ENCODE data around the gene RBM45.
"Not testable (repeated sequence)": the region's sequence is repeated elsewhere in the genome, so short reads cannot be mapped to it uniquely, and the experiment has no call there.

The RBM45 gene

DNA sequence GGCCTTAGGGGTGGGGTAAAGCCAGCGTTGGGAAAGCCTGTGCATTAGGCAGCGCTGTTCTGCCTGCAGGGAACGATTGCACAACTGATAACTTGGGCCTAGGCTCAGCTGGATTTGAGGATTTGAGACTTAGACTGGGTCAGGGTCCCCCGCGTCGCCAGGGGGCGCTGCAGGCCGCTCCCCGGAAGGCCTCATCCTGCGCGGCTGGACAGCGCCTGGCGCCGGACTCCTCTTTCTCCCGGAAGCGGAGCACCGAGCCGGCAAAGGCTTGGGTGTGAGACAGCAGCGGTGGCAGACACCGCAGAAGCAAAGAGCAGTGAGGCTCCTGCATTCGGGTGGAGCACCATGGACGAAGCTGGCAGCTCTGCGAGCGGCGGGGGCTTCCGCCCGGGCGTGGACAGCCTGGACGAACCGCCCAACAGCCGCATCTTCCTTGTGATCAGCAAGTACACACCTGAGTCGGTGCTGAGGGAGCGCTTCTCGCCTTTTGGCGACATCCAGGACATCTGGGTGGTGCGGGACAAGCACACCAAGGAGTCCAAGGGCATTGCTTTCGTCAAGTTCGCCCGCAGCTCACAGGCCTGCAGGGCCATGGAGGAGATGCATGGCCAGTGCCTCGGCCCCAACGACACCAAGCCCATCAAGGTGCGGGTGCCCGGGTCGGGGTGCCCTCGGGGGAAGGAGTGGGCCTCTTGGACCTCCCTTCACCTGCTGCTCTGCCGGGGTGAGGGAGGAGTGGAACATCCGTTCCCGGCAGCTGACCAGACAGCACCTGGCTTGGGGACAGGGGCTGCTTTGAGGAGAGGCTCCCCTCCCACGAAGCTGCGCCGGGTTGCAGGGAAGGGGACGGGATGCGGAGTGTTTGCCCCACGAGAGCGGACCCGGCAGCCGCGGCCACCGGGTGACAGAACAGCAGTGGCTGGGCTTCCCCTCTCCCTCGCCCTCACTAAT is at the start of gene RBM45:
Gene RBM45 (plus strand): TSS at position 236 of the 951 bp plus-strand sequence. CDS start 110 bp downstream, at position 346.
- DNase-seq: peak; percentile 84

DNA sequence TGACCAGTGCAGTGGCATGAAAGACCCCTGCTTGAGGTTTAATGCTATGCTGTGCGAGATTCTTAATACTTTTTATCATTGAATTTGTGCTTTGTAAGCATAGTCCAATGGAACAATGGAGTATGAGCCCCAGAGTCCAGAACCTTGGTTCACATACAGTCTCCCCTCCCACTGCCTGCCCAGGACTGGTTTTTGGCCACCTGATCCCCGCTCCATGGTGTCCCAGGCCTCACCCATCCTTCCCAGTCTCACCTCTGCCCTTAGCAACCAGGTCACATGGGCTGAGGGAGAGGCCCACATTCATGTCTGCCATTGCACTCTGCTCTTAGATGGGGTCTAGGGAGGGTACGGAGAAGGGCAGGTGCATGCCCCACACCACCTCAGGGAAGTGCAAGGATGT is 45.9 kb upstream of the RBM45 start:
- DNase-seq: no peak

- no peak for DNase-seq
Measured at GRCh38 chr2:178066890-178067669, 45.2 kb upstream of the RBM45 start.

DNA sequence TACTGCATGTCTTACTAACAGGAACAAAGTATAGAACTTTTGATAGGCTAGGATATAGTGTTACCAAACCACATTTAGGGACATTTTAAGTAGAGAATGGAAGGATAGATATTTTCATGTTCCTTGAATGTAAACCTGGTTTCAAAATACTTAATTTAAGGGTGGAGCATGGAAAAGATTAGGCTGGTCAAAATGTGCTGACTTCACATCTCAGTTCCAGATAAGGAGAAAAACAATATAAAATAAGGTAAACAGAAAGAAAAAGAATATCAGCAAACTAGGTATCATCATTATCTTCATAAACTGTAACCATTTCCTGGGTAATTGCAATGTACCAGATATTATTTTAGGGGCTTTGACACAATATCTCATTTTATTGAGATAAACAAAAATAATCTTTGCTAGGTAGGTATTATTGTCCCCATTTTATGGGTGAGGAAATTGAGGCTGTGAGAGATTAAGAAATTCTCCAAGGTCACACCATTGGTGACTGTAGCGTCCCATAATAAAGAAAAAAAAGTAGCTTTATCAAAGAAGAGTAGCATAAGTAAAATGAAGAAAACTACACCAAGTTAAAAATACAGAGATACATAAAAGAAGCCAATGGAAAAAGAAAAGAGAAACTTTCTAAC is 43.3 kb upstream of the RBM45 start:
- no peak for DNase-seq

- DNase-seq: no peak
Measured at GRCh38 chr2:178069551-178069950, 42.7 kb upstream of the RBM45 start.

DNA sequence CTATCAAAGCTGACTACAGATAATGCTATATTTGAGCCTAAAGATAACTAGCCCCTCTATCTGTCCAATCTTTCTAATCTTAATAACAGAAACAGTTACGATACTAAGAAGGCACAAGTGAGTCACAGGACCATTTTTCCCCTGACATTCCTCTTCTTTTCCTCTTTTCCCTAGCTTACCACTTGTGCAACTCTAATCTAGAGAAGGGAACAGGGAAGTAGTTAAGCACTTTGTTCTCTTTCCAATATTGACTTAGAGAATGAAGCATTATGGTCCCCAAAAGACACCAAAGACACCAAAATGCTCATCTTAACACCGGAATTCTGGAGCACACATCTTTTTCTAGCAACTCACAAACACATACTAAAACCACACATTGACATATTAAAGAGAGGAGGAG is 41.4 kb upstream of the RBM45 start:
- DNase-seq: no peak

DNA sequence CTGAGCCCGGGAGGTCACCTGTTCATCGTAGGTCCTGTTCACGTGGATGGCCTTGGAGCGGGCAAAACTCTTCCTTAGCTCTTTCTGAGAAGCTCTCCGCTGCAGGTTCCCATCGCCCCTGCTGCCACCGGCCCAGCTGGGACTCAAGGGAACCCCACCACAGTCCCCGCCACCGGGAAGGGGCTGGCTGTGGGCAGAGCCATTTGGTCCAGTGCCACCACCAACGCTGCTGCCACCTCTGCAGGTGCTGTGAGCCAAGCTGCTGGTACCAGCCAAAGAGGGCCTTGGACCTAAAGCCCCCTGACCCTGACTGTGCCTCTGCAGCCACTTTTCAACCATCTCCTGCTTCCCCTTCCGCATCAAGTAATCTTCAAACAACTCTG is 40.2 kb upstream of the RBM45 start:
- DNase-seq: no peak

DNA sequence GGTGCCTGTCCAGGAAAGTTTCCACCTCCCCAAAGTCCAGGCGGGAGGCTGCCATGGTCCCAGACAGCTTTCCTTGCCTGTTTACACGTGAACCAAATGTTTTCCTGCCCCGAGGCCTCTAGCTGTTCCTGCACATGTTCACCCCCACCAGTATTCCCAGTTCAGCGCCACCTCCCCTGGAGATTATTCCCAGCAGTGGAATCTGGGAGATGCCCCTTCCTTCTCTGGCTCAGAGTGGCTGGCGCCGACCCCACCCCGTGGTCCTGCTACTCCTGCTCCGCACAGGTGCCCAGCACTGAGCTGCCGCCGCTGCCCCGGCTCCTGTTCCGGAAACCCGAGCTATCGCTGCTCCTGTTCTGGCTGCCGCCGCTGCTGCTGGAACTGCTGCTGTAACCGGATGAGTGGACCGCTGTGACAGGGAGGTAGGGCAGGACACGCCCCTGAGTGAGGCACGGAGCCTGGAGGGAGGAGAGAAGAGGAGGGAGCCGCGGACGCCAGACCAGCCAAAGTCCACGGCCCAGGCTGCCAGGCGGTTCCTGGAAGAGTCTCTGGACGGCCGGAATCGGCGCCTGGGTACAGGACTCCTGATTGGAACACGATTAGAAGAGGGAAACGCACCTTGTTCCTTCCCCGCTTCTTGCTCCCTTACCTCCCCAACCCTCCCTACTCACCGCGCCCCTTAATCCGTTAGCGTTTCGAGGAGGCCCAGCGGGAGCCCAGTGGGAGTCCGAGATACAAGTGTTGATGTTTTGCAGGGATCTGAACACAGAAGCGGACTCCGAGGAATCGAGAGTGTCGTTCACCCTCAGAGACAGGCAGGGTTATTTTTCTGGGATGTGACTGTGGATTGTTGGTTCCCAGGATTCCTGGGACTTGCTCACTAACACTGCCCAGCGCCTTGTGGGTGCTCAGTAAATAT is 39.6 kb upstream of the RBM45 start, which contains the start of gene PDE11A:
Gene PDE11A (minus strand): TSS at position 395 of the 919 bp plus-strand sequence. CDS start 340 bp downstream, at position 55.
- peak; percentile 7 for DNase-seq

GRCh38 chr2:178074123-178075005 is 37.9 kb upstream of the RBM45 start:
- no peak for DNase-seq

GRCh38 chr2:178075006-178075326 is 37.3 kb upstream of the RBM45 start:
- DNase-seq: no peak

DNA sequence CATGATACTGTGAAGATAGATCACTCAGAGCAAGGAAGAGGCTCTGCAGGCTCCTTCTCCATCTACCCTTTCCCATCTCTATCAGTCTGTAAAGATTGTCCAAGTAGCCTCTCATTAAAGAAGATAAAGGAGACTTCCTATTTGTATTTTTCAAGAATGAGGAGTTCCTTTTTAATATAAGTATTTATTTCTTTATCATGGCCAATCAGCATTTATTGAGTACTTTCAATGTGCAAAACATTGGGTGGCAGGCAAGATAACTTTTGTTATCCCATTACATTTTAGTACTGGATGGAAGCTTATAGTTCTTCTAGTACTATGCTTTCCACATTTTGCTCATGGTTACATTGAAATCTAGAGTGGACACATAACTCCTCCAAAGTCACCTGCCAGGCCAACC is 36.1 kb upstream of the RBM45 start:
- DNase-seq: no peak

- not testable (repeated sequence) for DNase-seq
Measured at GRCh38 chr2:178079279-178079678, 33.0 kb upstream of the RBM45 start.

- no peak for DNase-seq
Measured at GRCh38 chr2:178082408-178083045, 29.7 kb upstream of the RBM45 start.

GRCh38 chr2:178084273-178084672 is 28.0 kb upstream of the RBM45 start:
- no peak for DNase-seq

DNA sequence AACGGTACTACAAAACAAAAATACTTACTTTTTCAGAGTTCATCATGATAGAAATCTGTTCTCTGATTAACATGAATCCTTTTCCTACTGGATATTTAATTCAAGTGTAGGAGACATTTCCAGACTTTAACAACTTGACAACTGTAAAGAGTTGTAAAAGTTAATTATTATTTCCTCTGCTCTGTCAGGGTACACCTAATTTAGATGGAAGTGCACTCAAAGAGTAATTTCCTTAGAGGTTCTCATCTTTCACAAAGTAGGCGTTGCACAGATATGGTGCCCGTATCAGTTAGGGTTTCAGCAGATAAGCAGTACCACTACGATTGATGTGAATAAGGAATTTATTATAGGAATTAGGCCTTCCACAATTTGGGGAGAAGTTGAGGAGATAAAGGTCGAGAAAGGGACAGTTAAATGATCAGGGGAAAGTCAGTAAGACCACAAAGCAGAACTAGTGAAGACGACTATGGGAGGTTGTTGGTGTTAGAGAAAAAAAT is 23.4 kb upstream of the RBM45 start:
- DNase-seq: no peak

DNA sequence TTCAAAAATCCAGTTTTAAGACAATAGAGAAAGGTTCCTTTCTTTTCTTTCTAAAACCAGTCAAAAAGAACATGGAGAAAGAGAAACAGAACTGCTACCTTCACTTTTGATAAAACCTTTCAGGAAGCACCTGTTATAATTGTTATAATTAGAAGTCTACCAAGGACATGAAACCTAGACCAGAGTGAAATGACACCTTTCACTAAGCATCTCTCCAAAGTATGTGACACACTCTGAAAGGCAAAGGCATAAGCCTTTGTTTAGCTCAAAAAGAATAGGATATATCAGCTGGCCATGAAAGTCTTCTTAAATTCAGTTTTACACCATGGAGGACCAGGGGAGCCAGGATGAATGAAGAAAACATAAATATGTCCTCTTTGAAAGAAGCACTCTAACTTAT is 18.8 kb upstream of the RBM45 start:
- DNase-seq: no peak

DNA sequence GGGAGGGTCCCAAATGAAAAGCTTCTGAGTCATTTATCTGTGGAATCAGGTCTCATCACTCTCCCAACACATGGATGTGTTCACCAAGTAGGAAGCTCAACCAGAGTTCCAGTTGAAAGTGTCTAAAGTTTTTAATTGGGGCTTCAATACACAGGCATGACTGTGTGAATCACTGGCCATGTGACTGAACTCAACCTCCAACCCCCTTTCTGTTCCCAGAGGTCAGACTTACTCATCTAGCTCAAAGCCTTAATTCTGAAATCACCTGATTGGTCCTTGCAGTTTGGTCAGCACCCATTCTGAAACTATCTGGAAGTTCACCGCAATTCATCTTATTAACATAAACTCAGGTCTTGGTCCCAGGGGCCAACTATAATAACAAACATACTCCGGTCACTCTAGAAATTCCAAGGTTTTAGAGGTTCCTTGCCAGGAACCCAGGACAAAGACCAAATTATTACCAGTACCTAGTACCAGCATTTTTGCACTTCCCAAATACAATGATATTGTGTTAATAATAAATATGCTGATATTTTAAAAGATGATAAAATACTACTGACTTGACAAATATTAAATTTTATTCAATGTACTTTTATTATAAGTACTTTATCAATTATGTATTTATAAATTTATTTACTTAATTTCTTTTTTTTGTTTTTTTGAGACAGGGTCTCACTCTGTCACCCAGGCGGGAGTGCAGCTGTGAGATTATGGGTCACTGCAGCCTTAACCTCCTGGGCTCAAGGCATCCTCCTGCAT is 10.7 kb upstream of the RBM45 start:
- DNase-seq: no peak

DNA sequence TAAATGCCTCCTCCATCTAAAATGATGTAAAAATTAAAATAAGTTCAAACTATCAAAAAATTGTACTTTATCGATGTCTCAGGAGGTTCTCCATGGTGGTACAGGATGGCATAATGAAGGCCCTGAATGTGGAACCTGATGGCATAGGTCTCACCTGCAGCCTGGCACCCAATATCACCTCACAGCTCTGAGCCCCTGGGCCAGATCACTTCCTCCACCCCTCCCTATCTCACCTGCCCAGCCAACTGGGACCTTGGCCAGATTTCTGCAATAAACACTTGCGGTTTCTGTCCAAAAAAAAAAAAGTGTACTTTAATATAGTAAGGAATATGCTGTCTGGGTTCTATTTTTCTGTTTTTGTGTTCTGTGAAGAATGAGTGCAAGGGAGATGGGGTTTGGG is 6.7 kb upstream of the RBM45 start:
- no peak for DNase-seq

DNA sequence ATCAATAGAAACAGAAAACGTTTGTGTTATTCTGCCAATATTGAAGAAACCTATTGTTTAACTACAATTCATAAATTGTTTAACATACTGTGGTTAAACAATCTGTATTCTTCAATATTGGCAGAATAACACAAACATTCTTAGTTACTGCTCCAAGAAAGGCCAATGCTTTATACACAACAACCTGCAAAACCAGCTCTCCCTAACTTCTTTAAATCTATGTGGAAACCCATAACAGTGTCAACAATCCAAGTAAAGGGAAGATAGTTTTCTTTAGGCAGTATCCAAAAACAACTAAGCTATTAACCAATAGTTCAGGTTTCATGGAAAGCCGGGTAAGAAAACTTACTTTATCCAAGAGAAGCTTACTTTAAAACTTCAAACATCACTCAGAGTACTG is 6.2 kb upstream of the RBM45 start:
- DNase-seq: no peak

DNA sequence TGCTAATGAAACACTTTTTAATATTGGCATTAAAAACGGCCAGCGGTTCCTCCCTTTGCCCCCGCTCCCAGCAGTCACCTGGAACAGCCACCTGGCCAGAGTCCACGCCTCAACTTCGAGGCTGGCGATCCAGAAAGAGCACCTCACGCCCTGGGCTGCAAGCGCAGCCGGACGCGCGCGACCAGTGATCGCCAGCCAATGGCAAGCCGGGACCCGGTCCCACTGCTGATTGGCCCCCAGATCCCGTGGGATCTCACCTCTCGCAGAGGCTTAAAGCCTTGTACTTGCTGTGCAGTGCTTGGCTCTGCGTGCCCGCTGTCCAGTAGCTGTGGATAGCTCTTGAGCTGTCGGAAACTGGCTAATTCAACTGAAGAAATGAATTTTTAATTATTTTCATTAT is 4.1 kb upstream of the RBM45 start:
- no peak for DNase-seq

Measured in CD4-positive, alpha-beta T cell treated with Interleukin-21 for 1 hour (primary cell).